HCT116 (cell line): ENCODE measurements around the gene IFI16.

Experiments
- CEBPB ChIP-seq: IDR thresholded peaks from 2 replicates; pipeline ENCODE4 v1.6.1; 2012; ENCODE audit warnings: low read depth
- EZH2 ChIP-seq: fragments of 200-600 bp; sonication (generic); IDR thresholded peaks from 2 replicates; pipeline ENCODE4 v1.6.1; 2017; ENCODE audit warnings: antibody characterized with exemption, mixed run types
- MAX ChIP-seq: IDR thresholded peaks from 2 replicates; pipeline ENCODE4 v1.6.1; 2012
- POLR2A ChIP-seq: IDR thresholded peaks from 2 replicates; pipeline ENCODE4 v1.7.0; 2011; ENCODE audit warnings: borderline replicate concordance; ENCODE audit not compliant: insufficient read depth, insufficient read length; ENCODE audit errors: extremely low read depth
- RAD21 ChIP-seq: IDR thresholded peaks from 2 replicates; pipeline ENCODE4 v1.6.1; 2012; ENCODE audit warnings: low read depth, mild to moderate bottlenecking
- ZFX ChIP-seq: fragments of 450-650 bp; IDR thresholded peaks from 2 replicates; pipeline ENCODE4 v1.6.1; 2017
- ZNF274 ChIP-seq: fragments of 200-500 bp; sonication (Bioruptor generic); IDR thresholded peaks from 2 replicates; pipeline ENCODE4 v1.6.1; 2014; ENCODE audit warnings: mild to moderate bottlenecking, low read depth, low read length, inconsistent platforms
- TF ChIP-seq, protein P1 (sequence below): IDR thresholded peaks from 2 replicates; pipeline ENCODE4 v1.6.1; 2012; ENCODE audit warnings: low read depth
- TF ChIP-seq, protein P2 (sequence below), 3 experiments: fragments of 200-600 bp in 1 of 3; sonication (generic) in 1 of 3; IDR thresholded peaks in 2 of 3; conservative IDR thresholded peaks in 1 of 3; 2 replicates each; pipeline ENCODE4 v1.5.1; 2012 to 2017; ENCODE audit warnings: low read depth in 2 of 3, low read length in 2 of 3, antibody characterized with exemption in 1 of 3, borderline replicate concordance in 1 of 3, control low read depth in 1 of 3, mild to moderate bottlenecking in 1 of 3, mixed read lengths in 1 of 3, mixed run types in 1 of 3, moderate library complexity in 1 of 3; ENCODE audit not compliant: insufficient read depth in 1 of 3

- TF ChIP-seq, protein P1, sequence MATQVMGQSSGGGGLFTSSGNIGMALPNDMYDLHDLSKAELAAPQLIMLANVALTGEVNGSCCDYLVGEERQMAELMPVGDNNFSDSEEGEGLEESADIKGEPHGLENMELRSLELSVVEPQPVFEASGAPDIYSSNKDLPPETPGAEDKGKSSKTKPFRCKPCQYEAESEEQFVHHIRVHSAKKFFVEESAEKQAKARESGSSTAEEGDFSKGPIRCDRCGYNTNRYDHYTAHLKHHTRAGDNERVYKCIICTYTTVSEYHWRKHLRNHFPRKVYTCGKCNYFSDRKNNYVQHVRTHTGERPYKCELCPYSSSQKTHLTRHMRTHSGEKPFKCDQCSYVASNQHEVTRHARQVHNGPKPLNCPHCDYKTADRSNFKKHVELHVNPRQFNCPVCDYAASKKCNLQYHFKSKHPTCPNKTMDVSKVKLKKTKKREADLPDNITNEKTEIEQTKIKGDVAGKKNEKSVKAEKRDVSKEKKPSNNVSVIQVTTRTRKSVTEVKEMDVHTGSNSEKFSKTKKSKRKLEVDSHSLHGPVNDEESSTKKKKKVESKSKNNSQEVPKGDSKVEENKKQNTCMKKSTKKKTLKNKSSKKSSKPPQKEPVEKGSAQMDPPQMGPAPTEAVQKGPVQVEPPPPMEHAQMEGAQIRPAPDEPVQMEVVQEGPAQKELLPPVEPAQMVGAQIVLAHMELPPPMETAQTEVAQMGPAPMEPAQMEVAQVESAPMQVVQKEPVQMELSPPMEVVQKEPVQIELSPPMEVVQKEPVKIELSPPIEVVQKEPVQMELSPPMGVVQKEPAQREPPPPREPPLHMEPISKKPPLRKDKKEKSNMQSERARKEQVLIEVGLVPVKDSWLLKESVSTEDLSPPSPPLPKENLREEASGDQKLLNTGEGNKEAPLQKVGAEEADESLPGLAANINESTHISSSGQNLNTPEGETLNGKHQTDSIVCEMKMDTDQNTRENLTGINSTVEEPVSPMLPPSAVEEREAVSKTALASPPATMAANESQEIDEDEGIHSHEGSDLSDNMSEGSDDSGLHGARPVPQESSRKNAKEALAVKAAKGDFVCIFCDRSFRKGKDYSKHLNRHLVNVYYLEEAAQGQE: no peak
- TF ChIP-seq POLR2A: no peak
- no peak for TF ChIP-seq ZNF274
- TF ChIP-seq, protein P2, sequence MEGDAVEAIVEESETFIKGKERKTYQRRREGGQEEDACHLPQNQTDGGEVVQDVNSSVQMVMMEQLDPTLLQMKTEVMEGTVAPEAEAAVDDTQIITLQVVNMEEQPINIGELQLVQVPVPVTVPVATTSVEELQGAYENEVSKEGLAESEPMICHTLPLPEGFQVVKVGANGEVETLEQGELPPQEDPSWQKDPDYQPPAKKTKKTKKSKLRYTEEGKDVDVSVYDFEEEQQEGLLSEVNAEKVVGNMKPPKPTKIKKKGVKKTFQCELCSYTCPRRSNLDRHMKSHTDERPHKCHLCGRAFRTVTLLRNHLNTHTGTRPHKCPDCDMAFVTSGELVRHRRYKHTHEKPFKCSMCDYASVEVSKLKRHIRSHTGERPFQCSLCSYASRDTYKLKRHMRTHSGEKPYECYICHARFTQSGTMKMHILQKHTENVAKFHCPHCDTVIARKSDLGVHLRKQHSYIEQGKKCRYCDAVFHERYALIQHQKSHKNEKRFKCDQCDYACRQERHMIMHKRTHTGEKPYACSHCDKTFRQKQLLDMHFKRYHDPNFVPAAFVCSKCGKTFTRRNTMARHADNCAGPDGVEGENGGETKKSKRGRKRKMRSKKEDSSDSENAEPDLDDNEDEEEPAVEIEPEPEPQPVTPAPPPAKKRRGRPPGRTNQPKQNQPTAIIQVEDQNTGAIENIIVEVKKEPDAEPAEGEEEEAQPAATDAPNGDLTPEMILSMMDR (IDR thresholded peaks at IDR 0.05 in 2 of 3, conservative IDR thresholded peaks at IDR 0.05 in 1 of 3; ENCODE audit: borderline replicate concordance in 1 of 3, insufficient read depth in 1 of 3, low read depth in 2 of 3, low read length in 2 of 3): no peak
- TF ChIP-seq EZH2: no peak
- no peak for TF ChIP-seq CEBPB
- TF ChIP-seq ZFX: no peak
- TF ChIP-seq RAD21: no peak
- no peak for TF ChIP-seq MAX
Observed at GRCh38 chr1:159012495-159012894, 2.8 kb downstream of the IFI16 start.
